BLaER1 treated with 17β-estradiol and CSF1 and Interleukin-3, amounts not matched to agents 10 nM and 100 nM (cell line): Measurements from ENCODE around the gene ADGRB3.
A peak's percentile ranks its signal among the peaks of the same experiment; 100 is the strongest.

ENCODE experiments used
- H3K27ac ChIP-seq, 11 experiments: shearing (Covaris generic); formaldehyde crosslinking; 2 replicates each; pipeline ENCODE4 v1.8.1; 2022
- H3K27me3 ChIP-seq, 11 experiments: shearing (Covaris generic); formaldehyde crosslinking; 2 replicates each; pipeline ENCODE4 v1.8.1; 2022
- H3K36me3 ChIP-seq, 11 experiments: shearing (Covaris generic); formaldehyde crosslinking; 2 replicates each; pipeline ENCODE4 v1.8.1; 2022
- H3K4me1 ChIP-seq, 10 experiments: shearing (Covaris generic); formaldehyde crosslinking; 2 replicates each; pipeline ENCODE4 v1.8.1; 2022
- H3K4me2 ChIP-seq, 11 experiments: shearing (Covaris generic); formaldehyde crosslinking; 2 replicates each; pipeline ENCODE4 v1.8.1; 2022
- H3K4me3 ChIP-seq, 10 experiments: shearing (Covaris generic); formaldehyde crosslinking; 2 replicates each; pipeline ENCODE4 v1.8.1; 2022
- H3K9ac ChIP-seq, 11 experiments: shearing (Covaris generic); formaldehyde crosslinking; 2 replicates each; pipeline ENCODE4 v1.8.1; 2022
- H3K9me3 ChIP-seq, 11 experiments: shearing (Covaris generic); formaldehyde crosslinking; replicated peaks in 1 of 11; 2 replicates each; pipeline ENCODE4 v1.8.1; 2022
- H4K20me1 ChIP-seq, 11 experiments: shearing (Covaris generic); formaldehyde crosslinking; 2 replicates each; pipeline ENCODE4 v1.8.1; 2022
- Cebpa-rat ChIP-seq, 11 experiments: shearing (Covaris generic); IDR thresholded peaks; 2 replicates each; pipeline ENCODE4 v1.8.1; 2022

Gene ADGRB3

DNA sequence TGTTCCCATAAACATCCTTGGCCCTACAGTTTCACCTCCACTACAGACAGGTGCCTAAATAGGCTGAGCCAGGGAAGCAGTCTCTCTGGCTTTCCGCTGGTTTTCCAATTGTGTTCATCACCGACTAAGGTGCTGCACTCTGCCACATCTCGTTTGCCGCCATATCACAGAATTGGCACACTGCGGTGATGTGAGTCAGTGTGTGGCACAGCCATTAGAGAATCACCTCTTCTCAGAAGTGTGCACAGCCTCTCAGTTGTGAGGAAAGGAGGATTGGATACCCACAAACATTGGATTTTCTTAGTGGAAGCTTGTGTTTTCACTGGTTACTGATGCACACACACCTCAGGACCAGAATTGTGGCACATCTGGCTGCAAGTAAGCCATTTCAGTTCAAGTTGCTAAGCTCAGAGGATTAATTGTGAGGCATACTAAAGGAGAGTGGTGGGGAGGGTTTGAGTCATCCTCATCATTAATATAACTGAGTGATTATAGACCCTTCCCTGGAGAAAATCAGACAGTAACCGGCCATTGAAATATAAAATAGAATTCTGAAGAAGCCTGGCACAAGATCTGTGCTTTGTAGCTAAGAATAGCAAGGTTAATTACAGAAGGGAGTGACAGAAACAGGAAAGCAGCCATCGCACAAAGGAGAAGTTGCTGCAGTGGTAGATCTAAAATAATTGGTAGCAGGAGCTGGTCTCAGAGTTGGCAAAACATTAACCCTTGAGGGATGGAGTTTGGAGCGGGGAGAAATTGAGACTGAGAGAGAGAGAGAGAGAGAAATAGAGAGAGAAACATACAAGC lies 654.8 kb downstream of the ADGRB3 start:
- Histone ChIP-seq H3K9ac (no peak overlapping the region), H3K4me1 (peaks cover 8 to 12% (median 11%) of the 10 kb centered on the region in 10 experiments; a peak in 18 of 20 replicates), H3K4me3 (no peak overlapping the region), H3K36me3 (no peaks in the 10 kb centered on the region), H3K9me3 (no peaks in the 10 kb centered on the region), H4K20me1 (no peaks in the 10 kb centered on the region), H3K27ac (no peak overlapping the region), H3K27me3 (no peaks in the 10 kb centered on the region), H3K4me2 (peak overlapping the region; percentile 2 to 65 (median 41))
- no peak for TF ChIP-seq Cebpa-rat (IDR thresholded peaks at IDR 0.05)

GRCh38 chr6:69293471-69293870 lies 658.4 kb downstream of the ADGRB3 start:
- Histone ChIP-seq H3K9ac (no peak overlapping the region), H4K20me1 (no peaks in the 10 kb centered on the region), H3K27ac (no peak overlapping the region), H3K4me1 (peaks cover 8 to 12% (median 11%) of the 10 kb centered on the region in 10 experiments; a peak in 18 of 20 replicates), H3K36me3 (no peaks in the 10 kb centered on the region), H3K9me3 (no peaks in the 10 kb centered on the region), H3K27me3 (no peaks in the 10 kb centered on the region), H3K4me2 (no peak overlapping the region), H3K4me3 (no peak overlapping the region)
- no peak for TF ChIP-seq Cebpa-rat (IDR thresholded peaks at IDR 0.05)

- no peak for TF ChIP-seq Cebpa-rat (IDR thresholded peaks at IDR 0.05)
- Histone ChIP-seq H3K36me3 (no peaks in the 10 kb centered on the region), H3K4me2 (no peak overlapping the region), H3K9me3 (no peaks in the 10 kb centered on the region), H3K4me3 (no peak overlapping the region), H4K20me1 (no peaks in the 10 kb centered on the region), H3K27ac (no peak overlapping the region), H3K9ac (no peak overlapping the region), H3K4me1 (peaks cover 8 to 12% (median 11%) of the 10 kb centered on the region in 10 experiments; a peak in 18 of 20 replicates), H3K27me3 (no peaks in the 10 kb centered on the region)
Measured at GRCh38 chr6:69294407-69294806, 659.3 kb downstream of the ADGRB3 start.

GRCh38 chr6:69294862-69295261 lies 659.8 kb downstream of the ADGRB3 start:
- H3K9ac ChIP-seq: no peak overlapping the region
- H3K4me3 ChIP-seq: no peak overlapping the region
- H3K4me1 ChIP-seq: peaks cover 5 to 8% (median 6%) of the 10 kb centered on the region in 10 experiments; a peak in 18 of 20 replicates
- TF ChIP-seq Cebpa-rat (IDR thresholded peaks at IDR 0.05): no peak
- H4K20me1 ChIP-seq: no peaks in the 10 kb centered on the region
- no peaks in the 10 kb centered on the region for H3K9me3 ChIP-seq
- no peaks in the 10 kb centered on the region for H3K36me3 ChIP-seq
- no peak overlapping the region for H3K27ac ChIP-seq
- no peak overlapping the region for H3K4me2 ChIP-seq
- H3K27me3 ChIP-seq: no peaks in the 10 kb centered on the region

DNA sequence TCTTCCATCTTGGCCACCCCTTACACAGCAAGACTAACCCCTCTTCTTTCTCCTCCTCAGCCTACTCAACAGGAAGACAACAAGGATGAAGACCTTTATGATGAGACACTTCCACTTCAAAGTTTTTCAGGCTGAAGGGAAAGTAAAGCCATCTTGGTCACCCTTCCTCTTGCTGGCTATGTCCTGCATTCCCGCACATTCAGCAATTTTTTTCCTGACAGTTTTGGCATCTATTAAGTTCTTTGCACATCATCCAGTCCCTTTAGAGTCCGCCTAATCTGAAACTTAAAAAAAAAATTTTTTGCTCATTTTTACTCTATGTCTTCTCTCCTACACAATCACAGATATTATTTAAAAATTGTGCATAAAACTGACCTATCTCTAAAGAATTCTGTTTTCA lies 668.3 kb downstream of the ADGRB3 start:
- Histone ChIP-seq H3K9me3 (no peaks in the 10 kb centered on the region), H4K20me1 (no peaks in the 10 kb centered on the region), H3K4me3 (no peak overlapping the region), H3K4me2 (no peak overlapping the region), H3K4me1 (no peaks in the 10 kb centered on the region), H3K27me3 (no peaks in the 10 kb centered on the region), H3K9ac (no peak overlapping the region), H3K36me3 (no peaks in the 10 kb centered on the region), H3K27ac (no peak overlapping the region)
- TF ChIP-seq Cebpa-rat (IDR thresholded peaks at IDR 0.05): no peak

DNA sequence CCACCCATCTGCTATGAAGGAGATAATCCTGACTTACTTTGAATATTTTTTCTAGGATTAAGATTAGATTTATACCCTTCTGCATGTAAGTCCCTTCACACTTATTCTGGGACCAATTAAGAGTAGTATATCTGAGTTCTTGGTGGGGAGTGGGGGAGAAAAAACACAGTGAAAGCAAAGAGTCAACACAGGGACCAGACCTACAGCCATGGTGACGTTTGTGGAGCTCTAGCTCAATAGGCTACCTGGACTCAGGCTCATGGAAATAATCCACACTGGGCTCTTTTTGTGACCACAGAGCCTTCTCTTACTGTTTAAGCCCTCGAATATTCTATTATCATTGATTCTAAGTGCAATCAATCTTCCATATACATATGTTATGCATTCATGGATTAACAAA lies 670.4 kb downstream of the ADGRB3 start:
- no peaks in the 10 kb centered on the region for H3K27me3 ChIP-seq
- H3K4me2 ChIP-seq: no peak overlapping the region
- no peak overlapping the region for H3K9ac ChIP-seq
- no peaks in the 10 kb centered on the region for H4K20me1 ChIP-seq
- no peak for TF ChIP-seq Cebpa-rat (IDR thresholded peaks at IDR 0.05)
- H3K4me3 ChIP-seq: no peak overlapping the region
- no peak overlapping the region for H3K27ac ChIP-seq
- H3K36me3 ChIP-seq: no peaks in the 10 kb centered on the region
- no peaks in the 10 kb centered on the region for H3K4me1 ChIP-seq
- H3K9me3 ChIP-seq: no peaks in the 10 kb centered on the region

DNA sequence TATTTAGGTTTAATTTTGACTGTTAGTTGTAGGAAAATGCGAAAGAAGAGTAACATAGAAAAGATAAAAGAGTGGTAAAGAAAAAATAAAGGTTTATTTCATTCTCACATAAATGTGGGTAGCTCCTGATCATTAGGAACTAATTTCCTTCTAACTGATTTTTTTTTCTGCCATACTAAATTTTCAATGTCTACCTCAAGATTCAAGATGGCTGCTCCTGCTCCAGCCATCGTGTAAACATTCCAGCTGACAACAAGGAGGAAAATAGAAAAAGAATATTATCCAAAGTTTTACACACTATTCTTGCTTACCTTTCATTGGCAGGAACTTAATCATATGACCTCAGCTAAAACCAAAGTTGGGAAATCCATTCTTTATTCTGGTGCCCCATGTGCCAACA lies 673.5 kb downstream of the ADGRB3 start:
- H3K27me3 ChIP-seq: no peaks in the 10 kb centered on the region
- no peak overlapping the region for H3K4me2 ChIP-seq
- no peak overlapping the region for H3K27ac ChIP-seq
- H3K36me3 ChIP-seq: no peaks in the 10 kb centered on the region
- H3K9ac ChIP-seq: no peak overlapping the region
- H3K4me1 ChIP-seq: no peaks in the 10 kb centered on the region
- H4K20me1 ChIP-seq: no peaks in the 10 kb centered on the region
- H3K9me3 ChIP-seq: no peaks in the 10 kb centered on the region
- no peak for TF ChIP-seq Cebpa-rat (IDR thresholded peaks at IDR 0.05)
- no peak overlapping the region for H3K4me3 ChIP-seq

DNA sequence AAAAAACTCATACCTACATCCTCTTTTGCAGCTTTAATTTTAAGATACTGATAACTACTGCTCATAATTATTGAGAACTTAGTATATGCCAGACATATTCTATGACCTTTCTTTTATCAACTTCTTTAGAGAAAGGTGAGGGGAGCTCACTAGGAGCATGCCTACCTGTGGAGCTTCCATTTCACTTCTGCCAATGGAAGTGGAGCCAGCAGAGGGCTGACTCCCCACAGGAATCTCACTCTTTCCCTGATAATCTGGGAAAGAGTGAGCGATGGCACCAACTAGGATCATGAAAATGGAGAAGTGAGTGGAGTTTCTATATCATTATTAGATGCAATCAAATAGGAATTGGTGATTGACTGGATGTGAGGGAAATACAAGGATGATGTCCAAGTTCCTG lies 676.8 kb downstream of the ADGRB3 start:
- no peak overlapping the region for H3K9ac ChIP-seq
- no peak overlapping the region for H3K27ac ChIP-seq
- no peaks in the 10 kb centered on the region for H4K20me1 ChIP-seq
- no peak for TF ChIP-seq Cebpa-rat (IDR thresholded peaks at IDR 0.05)
- H3K4me1 ChIP-seq: no peaks in the 10 kb centered on the region
- H3K9me3 ChIP-seq: no peaks in the 10 kb centered on the region
- H3K4me3 ChIP-seq: no peak overlapping the region
- no peaks in the 10 kb centered on the region for H3K27me3 ChIP-seq
- no peaks in the 10 kb centered on the region for H3K36me3 ChIP-seq
- H3K4me2 ChIP-seq: no peak overlapping the region

- Histone ChIP-seq H3K4me3 (no peak overlapping the region), H3K27me3 (no peaks in the 10 kb centered on the region), H3K36me3 (no peaks in the 10 kb centered on the region), H3K4me2 (no peak overlapping the region), H3K9me3 (no peaks in the 10 kb centered on the region), H3K9ac (no peak overlapping the region), H4K20me1 (no peaks in the 10 kb centered on the region), H3K27ac (no peak overlapping the region), H3K4me1 (no peaks in the 10 kb centered on the region)
- no peak for TF ChIP-seq Cebpa-rat (IDR thresholded peaks at IDR 0.05)
Measured at GRCh38 chr6:69314001-69314400, 678.9 kb downstream of the ADGRB3 start.

DNA sequence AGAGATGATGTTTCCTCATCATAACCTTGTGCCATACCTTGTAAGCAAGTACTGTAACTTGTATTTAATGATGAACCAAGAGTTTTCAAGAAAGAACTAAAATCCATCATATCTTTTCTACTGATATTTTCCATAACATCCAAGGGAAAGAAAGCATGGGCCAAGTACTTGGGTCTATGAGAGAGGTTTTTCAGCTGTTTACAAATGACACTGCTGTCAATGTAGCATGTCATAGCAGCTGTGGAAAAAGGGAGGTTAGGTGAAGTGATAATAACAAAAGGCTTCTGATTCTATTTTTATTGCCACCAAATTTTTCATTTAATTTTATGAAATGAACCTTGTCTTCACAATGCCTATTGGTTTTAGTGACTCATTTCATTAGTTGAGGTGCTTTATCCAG lies 679.4 kb downstream of the ADGRB3 start:
- no peak overlapping the region for H3K9ac ChIP-seq
- H3K4me1 ChIP-seq: no peaks in the 10 kb centered on the region
- H4K20me1 ChIP-seq: no peaks in the 10 kb centered on the region
- no peak overlapping the region for H3K4me3 ChIP-seq
- no peak overlapping the region for H3K27ac ChIP-seq
- H3K36me3 ChIP-seq: no peaks in the 10 kb centered on the region
- H3K9me3 ChIP-seq: no peaks in the 10 kb centered on the region
- H3K4me2 ChIP-seq: no peak overlapping the region
- H3K27me3 ChIP-seq: no peaks in the 10 kb centered on the region
- TF ChIP-seq Cebpa-rat (IDR thresholded peaks at IDR 0.05): no peak
